ENCODE results near the gene SLC5A1.

The SLC5A1 gene

GRCh38 chr22:32037236-32037635 lies 5.8 kb upstream of the SLC5A1 start:
- no peak overlapping the region for H3K27ac ChIP-seq
- no peak overlapping the region for H3K4me2 ChIP-seq
- no peak overlapping the region for H3K9ac ChIP-seq
- no peak overlapping the region for H2AFZ ChIP-seq (ENCODE audit: low read depth)
- no peaks in the 10 kb centered on the region for H3K27me3 ChIP-seq (ENCODE audit: insufficient read depth, low read depth)
- no peak for TF ChIP-seq CTCF (conservative IDR thresholded peaks at IDR 0.05; ENCODE audit: low read depth, low read length)
- H4K20me1 ChIP-seq (ENCODE audit: insufficient read depth) = no peaks in the 10 kb centered on the region
- no peaks in the 10 kb centered on the region for H3K79me2 ChIP-seq (ENCODE audit: insufficient read depth, low read depth)
- peaks cover 13% of the 10 kb centered on the region for H3K4me1 ChIP-seq (ENCODE audit: low read depth, poor library complexity, severe bottlenecking)
- no peaks in the 10 kb centered on the region for H3K36me3 ChIP-seq (ENCODE audit: insufficient read depth)
- no peak overlapping the region for H3K4me3 ChIP-seq (IDR thresholded peaks at IDR 0.05; ENCODE audit: insufficient read depth, low read depth, low read length)

- Histone ChIP-seq H3K79me2 (ENCODE audit: insufficient read depth, low read depth) (no peaks in the 10 kb centered on the region), H2AFZ (ENCODE audit: low read depth) (no peak overlapping the region), H3K4me3 (IDR thresholded peaks at IDR 0.05; ENCODE audit: insufficient read depth, low read depth, low read length) (no peak overlapping the region), H3K27me3 (ENCODE audit: insufficient read depth, low read depth) (no peaks in the 10 kb centered on the region), H3K4me2 (peak overlapping the region; percentile 29; the same call in 1 of the 2 replicates), H4K20me1 (ENCODE audit: insufficient read depth) (no peaks in the 10 kb centered on the region), H3K36me3 (ENCODE audit: insufficient read depth) (no peaks in the 10 kb centered on the region), H3K27ac (no peak overlapping the region), H3K4me1 (ENCODE audit: low read depth, poor library complexity, severe bottlenecking) (peaks cover 13% of the 10 kb centered on the region), H3K9ac (no peak overlapping the region)
- TF ChIP-seq CTCF (conservative IDR thresholded peaks at IDR 0.05; ENCODE audit: low read depth, low read length) = no peak
Observed at GRCh38 chr22:32040324-32040904, 2.6 kb upstream of the SLC5A1 start.

- no peaks in the 10 kb centered on the region for H3K79me2 ChIP-seq (ENCODE audit: insufficient read depth, low read depth)
- H3K4me3 ChIP-seq (IDR thresholded peaks at IDR 0.05; ENCODE audit: insufficient read depth, low read depth, low read length) = no peak overlapping the region
- no peaks in the 10 kb centered on the region for H4K20me1 ChIP-seq (ENCODE audit: insufficient read depth)
- peaks cover 13% of the 10 kb centered on the region for H3K4me1 ChIP-seq (ENCODE audit: low read depth, poor library complexity, severe bottlenecking)
- no peak overlapping the region for H3K27ac ChIP-seq
- H3K27me3 ChIP-seq (ENCODE audit: insufficient read depth, low read depth) = no peaks in the 10 kb centered on the region
- no peaks in the 10 kb centered on the region for H3K36me3 ChIP-seq (ENCODE audit: insufficient read depth)
- H2AFZ ChIP-seq (ENCODE audit: low read depth) = no peak overlapping the region
- H3K9ac ChIP-seq = no peak overlapping the region
- TF ChIP-seq CTCF (conservative IDR thresholded peaks at IDR 0.05; ENCODE audit: low read depth, low read length) = no peak
- no peak overlapping the region for H3K4me2 ChIP-seq
Observed at GRCh38 chr22:32043391-32043790, 330 bp downstream of the SLC5A1 start.

GRCh38 chr22:32044477-32044876 lies 1.4 kb downstream of the SLC5A1 start:
- Histone ChIP-seq H3K4me2 (no peak overlapping the region), H3K4me1 (ENCODE audit: low read depth, poor library complexity, severe bottlenecking) (peaks cover 13% of the 10 kb centered on the region), H3K27me3 (ENCODE audit: insufficient read depth, low read depth) (no peaks in the 10 kb centered on the region), H4K20me1 (ENCODE audit: insufficient read depth) (no peaks in the 10 kb centered on the region), H2AFZ (ENCODE audit: low read depth) (no peak overlapping the region), H3K79me2 (ENCODE audit: insufficient read depth, low read depth) (no peaks in the 10 kb centered on the region), H3K4me3 (IDR thresholded peaks at IDR 0.05; ENCODE audit: insufficient read depth, low read depth, low read length) (no peak overlapping the region), H3K9ac (no peak overlapping the region), H3K36me3 (ENCODE audit: insufficient read depth) (no peaks in the 10 kb centered on the region), H3K27ac (no peak overlapping the region)
- TF ChIP-seq CTCF (conservative IDR thresholded peaks at IDR 0.05; ENCODE audit: low read depth, low read length) = no peak

All from KMS-11 (cell line).